Glutamatergic neuron (in vitro differentiated cells): ENCODE measurements around the gene PLEKHH2. TPM values are rescaled to one million over a fixed set of nuclear protein-coding genes. Genes with fewer than 3 reads are reported as not detected.
"Not testable (repeated sequence)": the region's sequence is repeated elsewhere in the genome, so short reads cannot be mapped to it uniquely, and the experiment has no call there.

Source experiments
- DNase-seq: peaks from one replicate; pipeline ENCODE4 v3.0.0; 2022
- H3K27ac Mint-ChIP-seq: one replicate; pipeline ENCODE4 v1.8.0; 2020; ENCODE audit warnings: mild to moderate bottlenecking, mixed read lengths, inconsistent platforms; ENCODE audit not compliant: unreplicated experiment
- H3K27me3 Mint-ChIP-seq: one replicate; pipeline ENCODE4 v1.8.0; 2020; ENCODE audit warnings: mild to moderate bottlenecking, moderate library complexity, mixed read lengths, inconsistent platforms; ENCODE audit not compliant: unreplicated experiment
- H3K36me3 Mint-ChIP-seq: one replicate; pipeline ENCODE4 v1.8.0; 2020; ENCODE audit warnings: mild to moderate bottlenecking, mixed read lengths, inconsistent platforms; ENCODE audit not compliant: unreplicated experiment
- H3K4me1 Mint-ChIP-seq: one replicate; pipeline ENCODE4 v1.8.0; 2020; ENCODE audit warnings: mild to moderate bottlenecking, low read depth, mixed read lengths, inconsistent platforms; ENCODE audit not compliant: unreplicated experiment
- H3K4me3 Mint-ChIP-seq: one replicate; pipeline ENCODE4 v1.8.0; 2020; ENCODE audit warnings: mild to moderate bottlenecking, mixed read lengths, inconsistent platforms; ENCODE audit not compliant: unreplicated experiment
- H3K9me3 Mint-ChIP-seq: one replicate; pipeline ENCODE4 v1.8.0; 2020; ENCODE audit warnings: mild to moderate bottlenecking, moderate library complexity, mixed read lengths, inconsistent platforms; ENCODE audit not compliant: unreplicated experiment
- CTCF ChIP-seq: fragments of 200-600 bp; sonication (generic); IDR thresholded peaks from one replicate; pipeline ENCODE4 v1.5.0; 2021; ENCODE audit not compliant: partially characterized antibody, unreplicated experiment
- total RNA-seq: library from RNA; stranded (reverse); fragmentation: NEBNext Ultra II Directional; extraction: Animal tissue kit (Norgen Biotek cat#: 25700); gene quantifications from one replicate; pipeline ENCODE4 v1.2.1, GENCODE V29; 2021; ENCODE audit not compliant: unreplicated experiment

The PLEKHH2 gene
- total RNA-seq, 1 donor from 2014 or later = 0.71 TPM

- TF ChIP-seq CTCF = no peak
- H3K27me3 Mint-ChIP-seq = no peaks in the 10 kb centered on the region
- no peaks in the 10 kb centered on the region for H3K36me3 Mint-ChIP-seq
- H3K9me3 Mint-ChIP-seq = no peaks in the 10 kb centered on the region
- H3K4me1 Mint-ChIP-seq = no peaks in the 10 kb centered on the region
- no peak for DNase-seq
- no peak overlapping the region for H3K27ac Mint-ChIP-seq
- no peak overlapping the region for H3K4me3 Mint-ChIP-seq
Observed at GRCh38 chr2:43622931-43623451, 14.1 kb upstream of the PLEKHH2 start.

- Mint-ChIP-seq H3K27ac (no peak overlapping the region), H3K27me3 (peaks cover under 1% of the 10 kb centered on the region), H3K36me3 (no peaks in the 10 kb centered on the region), H3K4me1 (peaks cover 3% of the 10 kb centered on the region), H3K4me3 (no peak overlapping the region), H3K9me3 (peaks cover 2% of the 10 kb centered on the region)
- no peak for TF ChIP-seq CTCF
- no peak for DNase-seq
Observed at GRCh38 chr2:43631618-43632317, 5.3 kb upstream of the PLEKHH2 start.

GRCh38 chr2:43634604-43635306 is 2.3 kb upstream of the PLEKHH2 start:
- peaks cover 4% of the 10 kb centered on the region for H3K4me1 Mint-ChIP-seq
- H3K36me3 Mint-ChIP-seq = no peaks in the 10 kb centered on the region
- peaks cover 2% of the 10 kb centered on the region for H3K27me3 Mint-ChIP-seq
- TF ChIP-seq CTCF = no peak
- no peak overlapping the region for H3K27ac Mint-ChIP-seq
- H3K4me3 Mint-ChIP-seq = no peak overlapping the region
- peaks cover 2% of the 10 kb centered on the region for H3K9me3 Mint-ChIP-seq
- DNase-seq = no peak

GRCh38 chr2:43636153-43636552 is 907 bp upstream of the PLEKHH2 start:
- not testable (repeated sequence) for H3K4me1 Mint-ChIP-seq, H3K27me3 Mint-ChIP-seq, H3K27ac Mint-ChIP-seq, H3K36me3 Mint-ChIP-seq, H3K9me3 Mint-ChIP-seq, DNase-seq
- H3K4me3 Mint-ChIP-seq = peak overlapping the region; percentile 48

GRCh38 chr2:43636621-43637020 is 439 bp upstream of the PLEKHH2 start:
- Mint-ChIP-seq H3K9me3 (peaks cover 4% of the 10 kb centered on the region), H3K36me3 (no peaks in the 10 kb centered on the region), H3K4me3 (peak overlapping the region; percentile 87), H3K4me1 (peaks cover 4% of the 10 kb centered on the region), H3K27me3 (peaks cover 2% of the 10 kb centered on the region), H3K27ac (no peak overlapping the region)
- DNase-seq = no peak
- TF ChIP-seq CTCF = no peak
